ENCODE results near the gene ONECUT3.
"Not testable (repeated sequence)": the region's sequence is repeated elsewhere in the genome, so short reads cannot be mapped to it uniquely, and the experiment has no call there.

Gene ONECUT3

GRCh38 chr19:1752757-1753728 is at the start of gene ONECUT3:
Gene ONECUT3, plus strand, starts transcription at chr19:1753506. Its CDS starts 157 bp downstream, at chr19:1753663.
- DNase-seq (ENCODE audit: low read depth in 3 of 3, low spot score in 1 of 3): no peak

DNA sequence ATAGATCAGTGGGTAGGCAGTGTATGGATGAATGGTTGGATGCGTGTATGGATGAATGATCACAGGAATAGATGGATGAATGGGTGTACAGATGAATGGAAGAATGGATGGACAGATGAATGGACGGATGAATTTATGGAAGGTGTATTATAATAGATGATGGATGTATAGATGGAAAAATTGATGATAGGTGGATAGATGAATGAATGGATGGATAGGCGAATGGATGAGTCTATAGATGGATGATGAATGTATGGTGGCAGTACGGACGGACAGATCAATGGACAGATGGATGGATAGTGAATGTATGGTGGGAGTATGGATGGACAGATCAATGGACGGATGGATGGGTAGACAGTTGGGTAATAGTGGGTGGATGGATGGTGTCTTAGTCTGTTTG is 49.0 kb upstream of the ONECUT3 start:
- no peak for DNase-seq (ENCODE audit: low read depth in 3 of 3, low spot score in 1 of 3)

DNA sequence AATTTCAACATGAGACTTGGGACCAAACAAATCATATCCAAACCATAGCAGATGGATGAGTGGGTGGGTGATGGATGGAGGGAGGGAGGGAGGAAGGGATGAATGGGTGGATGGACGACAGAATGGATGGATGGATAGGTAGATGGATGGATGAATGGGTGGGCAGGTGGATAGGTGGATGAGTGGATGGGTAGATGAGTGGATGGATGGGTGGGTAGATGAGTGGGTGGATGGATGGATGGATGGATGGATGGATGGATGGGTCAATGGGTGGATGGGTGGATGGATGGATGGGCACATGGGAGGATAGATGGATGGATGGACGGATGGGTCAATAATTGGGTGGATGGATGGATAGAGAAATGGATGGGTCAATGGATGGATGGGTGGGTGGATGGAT is 47.9 kb upstream of the ONECUT3 start:
- DNase-seq (ENCODE audit: low read depth in 3 of 3, low spot score in 1 of 3): no peak

GRCh38 chr19:1706646-1707045 is 46.7 kb upstream of the ONECUT3 start:
- not testable (repeated sequence) for DNase-seq (ENCODE audit: low read depth in 3 of 3, low spot score in 1 of 3)

DNA sequence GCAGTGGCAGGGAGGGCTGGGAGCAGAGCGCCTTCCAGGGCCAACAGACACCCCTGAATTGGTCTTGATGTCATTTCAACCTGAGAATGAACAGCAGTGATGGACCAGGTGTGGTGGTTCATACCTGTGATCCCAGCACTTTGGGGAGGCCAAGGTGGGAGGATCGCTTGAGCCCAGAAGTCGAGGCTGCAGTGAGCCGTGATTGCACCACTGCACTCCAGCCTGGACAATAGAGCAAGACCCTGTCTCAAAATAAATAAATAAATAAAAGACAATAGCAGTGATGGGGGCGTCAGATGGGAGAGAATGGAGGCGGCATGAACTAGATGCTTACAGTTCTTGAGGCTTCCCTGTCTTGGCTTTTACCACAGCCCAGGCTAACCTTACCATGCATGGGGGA is 46.1 kb upstream of the ONECUT3 start:
- DNase-seq (ENCODE audit: low read depth in 3 of 3, low spot score in 1 of 3): no peak

GRCh38 chr19:1713170-1713569 is 40.1 kb upstream of the ONECUT3 start:
- no peak for DNase-seq (ENCODE audit: low read depth in 3 of 3, low spot score in 1 of 3)

DNA sequence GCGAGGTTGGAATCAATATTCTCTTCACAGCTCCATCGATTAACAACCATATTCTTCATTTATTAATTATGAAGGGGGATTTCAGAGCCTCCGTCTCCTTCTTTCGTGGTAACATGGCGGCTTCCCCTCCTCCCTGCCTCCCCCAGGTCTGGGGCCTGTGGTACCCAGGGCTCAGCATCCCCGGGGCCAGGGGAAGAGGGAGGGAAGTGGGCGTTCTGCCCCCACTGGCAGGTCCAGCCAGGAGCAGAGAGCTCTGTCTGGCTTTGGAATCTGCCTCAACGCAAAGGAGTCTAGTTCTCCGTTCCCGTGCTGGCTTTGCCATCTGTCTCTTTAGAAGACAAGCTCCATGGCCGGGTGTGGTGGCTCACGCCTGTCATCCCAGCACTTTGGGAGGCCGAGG is 37.8 kb upstream of the ONECUT3 start:
- DNase-seq (ENCODE audit: low read depth in 3 of 3, low spot score in 1 of 3): no peak

DNA sequence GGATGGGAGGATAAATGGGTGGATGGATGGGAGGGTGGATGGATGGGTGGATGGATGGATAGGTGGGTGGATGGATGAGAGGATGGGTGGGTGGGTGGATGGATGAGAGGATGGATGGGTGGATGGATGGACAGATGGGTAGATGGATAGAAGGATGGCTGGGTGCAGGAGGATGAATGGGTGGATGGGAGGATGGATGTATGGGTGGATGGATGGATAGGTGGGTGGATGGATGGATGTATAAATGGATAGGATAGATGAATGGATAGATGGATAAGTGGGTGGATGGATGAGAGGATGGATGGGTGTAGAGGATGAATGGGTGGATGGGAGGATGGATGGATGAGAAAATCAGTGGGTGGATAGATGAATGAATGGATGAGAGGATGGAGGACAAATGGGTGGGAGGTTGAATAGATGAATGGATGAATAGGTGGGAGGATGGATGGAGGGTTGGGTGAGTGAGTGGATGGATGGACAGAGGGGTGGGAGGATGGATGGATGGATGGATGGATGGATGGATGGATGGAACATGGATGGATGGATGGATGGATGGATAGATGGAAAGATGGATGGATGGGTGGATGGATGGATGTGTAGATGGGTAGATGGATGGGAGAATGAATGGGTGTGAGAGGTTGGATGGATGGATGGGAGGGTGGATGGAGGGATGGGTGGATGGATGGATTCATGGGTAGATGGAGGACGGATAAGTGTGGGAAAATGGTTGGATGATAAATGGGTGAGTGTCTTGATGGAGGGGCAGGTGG is 35.9 kb upstream of the ONECUT3 start:
- no peak for DNase-seq (ENCODE audit: low read depth in 3 of 3, low spot score in 1 of 3)

GRCh38 chr19:1717970-1718264 is 35.4 kb upstream of the ONECUT3 start:
- no peak for DNase-seq (ENCODE audit: low read depth in 3 of 3, low spot score in 1 of 3)

- no peak for DNase-seq (ENCODE audit: low read depth in 3 of 3, low spot score in 1 of 3)
These were observed 34.6 kb upstream of the ONECUT3 start for GRCh38 chr19:1718420-1719291.

- no peak for DNase-seq (ENCODE audit: low read depth in 3 of 3, low spot score in 1 of 3)
These were observed 33.8 kb upstream of the ONECUT3 start for GRCh38 chr19:1719519-1719918.

GRCh38 chr19:1720237-1720636 is 33.1 kb upstream of the ONECUT3 start:
- no peak for DNase-seq (ENCODE audit: low read depth in 3 of 3, low spot score in 1 of 3)

GRCh38 chr19:1725100-1726064 is 27.9 kb upstream of the ONECUT3 start:
- peak in 1 of 3 donors; percentile 22 for DNase-seq (ENCODE audit: low read depth in 3 of 3, low spot score in 1 of 3)

DNA sequence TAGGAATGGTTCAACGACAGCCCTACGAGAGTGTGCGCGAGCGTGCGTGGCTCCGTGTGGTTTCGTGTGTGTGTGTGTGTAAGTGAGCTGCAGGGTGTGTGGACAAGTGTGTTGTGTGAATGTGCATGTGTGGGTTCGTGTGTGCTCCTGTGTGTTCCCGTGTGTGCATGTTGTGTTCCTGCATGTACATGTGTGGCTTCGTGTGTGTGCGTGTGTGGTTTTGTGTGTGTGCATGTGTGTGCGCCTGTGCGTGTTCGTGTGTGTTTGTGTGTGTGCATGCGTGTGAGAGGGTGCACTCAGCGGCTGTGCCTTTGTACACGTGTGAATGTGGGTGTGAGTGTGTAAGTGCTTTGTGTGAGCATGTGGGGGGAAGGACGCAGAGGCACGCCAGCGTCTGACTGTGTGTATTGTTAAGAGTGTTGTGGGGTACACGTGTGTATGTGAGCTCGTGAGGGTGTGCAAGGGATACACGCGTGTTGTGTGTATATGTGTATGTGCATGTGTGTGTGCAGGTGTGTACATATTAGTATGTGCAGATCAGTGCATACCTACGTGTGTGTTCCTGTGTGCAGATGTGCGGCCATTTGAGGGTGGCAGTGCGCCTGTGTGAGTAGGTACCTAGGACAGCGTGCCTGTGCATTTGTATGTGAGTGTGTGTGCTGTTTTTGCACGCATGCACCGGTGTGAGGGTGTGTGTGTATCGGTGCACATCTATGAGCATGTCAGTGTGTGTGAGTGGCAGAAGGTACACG is 24.3 kb upstream of the ONECUT3 start:
- no peak for DNase-seq (ENCODE audit: low read depth in 3 of 3, low spot score in 1 of 3)

DNA sequence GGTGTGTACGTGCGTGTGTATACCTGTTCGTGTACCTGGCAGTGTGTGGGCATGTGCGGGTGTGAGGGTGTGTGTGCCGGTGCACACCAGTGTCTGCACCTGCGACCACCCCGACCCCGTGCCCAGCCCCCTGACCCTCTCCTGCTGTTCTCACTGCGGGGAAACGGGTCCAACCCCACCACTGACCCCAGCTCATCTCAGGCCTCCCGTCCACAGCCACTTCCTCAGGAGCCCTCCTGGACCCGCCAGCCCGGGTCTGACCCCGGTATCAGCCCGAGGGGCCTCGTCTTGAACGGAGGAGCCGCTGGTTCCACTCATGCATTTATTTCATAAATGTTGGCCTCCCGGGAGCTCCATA is 23.8 kb upstream of the ONECUT3 start:
- DNase-seq (ENCODE audit: low read depth in 3 of 3, low spot score in 1 of 3): no peak

- DNase-seq (ENCODE audit: low read depth in 3 of 3, low spot score in 1 of 3): no peak
These were observed 23.1 kb upstream of the ONECUT3 start for GRCh38 chr19:1730157-1730556.

DNA sequence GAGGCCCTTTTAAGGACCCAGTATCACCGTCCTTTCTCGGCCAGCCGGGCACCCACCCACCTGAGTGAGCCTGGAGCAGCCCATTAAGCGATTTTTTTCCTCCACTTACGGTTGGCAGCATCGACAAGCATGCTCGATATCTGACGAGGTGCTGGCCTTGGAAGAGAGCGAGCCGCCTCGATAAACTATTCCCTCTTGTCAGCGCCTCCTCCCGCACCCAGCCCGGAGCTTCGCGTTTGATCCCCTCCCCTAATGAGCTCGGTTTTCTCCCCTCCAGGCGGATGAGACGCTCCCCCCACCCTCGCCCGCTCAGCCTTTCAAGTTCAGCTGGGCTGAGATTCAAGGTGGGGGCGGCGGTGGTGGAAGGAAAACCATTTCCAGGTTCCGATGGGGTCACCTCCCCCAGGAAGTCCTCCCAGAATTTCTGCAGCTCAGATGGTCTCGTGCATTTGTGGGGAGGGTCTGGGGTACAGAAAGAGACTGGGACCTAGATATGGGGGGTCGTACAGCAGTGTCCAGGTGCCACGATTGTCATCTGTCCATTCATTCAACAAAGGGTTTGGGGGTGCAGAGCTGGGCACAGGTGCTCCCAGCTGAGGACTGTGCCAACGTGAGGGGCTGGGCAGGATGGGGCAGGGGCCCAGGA is 18.9 kb upstream of the ONECUT3 start:
- no peak for DNase-seq (ENCODE audit: low read depth in 3 of 3, low spot score in 1 of 3)

GRCh38 chr19:1736280-1736679 is 17.0 kb upstream of the ONECUT3 start:
- no peak for DNase-seq (ENCODE audit: low read depth in 3 of 3, low spot score in 1 of 3)

DNA sequence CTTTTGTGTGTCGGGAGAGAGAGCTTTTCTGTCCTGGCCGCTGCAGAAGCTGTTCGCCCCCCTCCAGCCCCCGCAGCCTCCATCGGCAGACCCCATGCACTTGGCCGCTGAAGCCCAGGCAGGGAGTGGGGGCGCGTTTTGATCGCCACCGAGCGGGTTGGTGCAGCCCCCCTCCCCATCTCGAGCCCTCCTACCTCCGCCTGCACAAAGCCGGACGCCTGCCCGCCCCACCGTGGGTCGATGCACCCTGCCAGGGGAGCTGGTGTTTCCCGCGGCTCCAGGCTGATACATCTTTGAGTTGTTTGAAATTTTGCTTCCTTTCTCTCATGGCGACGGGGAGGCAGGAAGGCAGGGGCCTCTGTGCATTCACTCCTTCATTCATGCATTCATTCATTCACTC is 16.4 kb upstream of the ONECUT3 start:
- DNase-seq (ENCODE audit: low read depth in 3 of 3, low spot score in 1 of 3): no peak

Measured in stimulated activated CD4-positive, alpha-beta T cell treated with anti-CD3 and anti-CD28 coated beads, TNF-alpha, amount 100 ng/mL, for 1 hour (primary cell).